Measurements from ENCODE around the gene ADAMTS15.

ADAMTS15 gene

GRCh38 chr11:130413405-130414106, 34.9 kb upstream of the ADAMTS15 start:
- Mint-ChIP-seq H3K4me3 (no peak overlapping the region), H3K27me3 (no peaks in the 10 kb centered on the region), H3K36me3 (no peaks in the 10 kb centered on the region), H3K4me1 (ENCODE audit: low read depth) (no peaks in the 10 kb centered on the region), H3K9me3 (ENCODE audit: low read depth) (no peaks in the 10 kb centered on the region), H3K27ac (no peak overlapping the region)

- Mint-ChIP-seq H3K27me3 (no peaks in the 10 kb centered on the region), H3K9me3 (ENCODE audit: low read depth) (no peaks in the 10 kb centered on the region), H3K36me3 (no peaks in the 10 kb centered on the region), H3K4me3 (no peak overlapping the region), H3K4me1 (ENCODE audit: low read depth) (no peaks in the 10 kb centered on the region), H3K27ac (no peak overlapping the region)
Observed at GRCh38 chr11:130414107-130415080, 34.1 kb upstream of the ADAMTS15 start.

GRCh38 chr11:130415731-130416529, 32.5 kb upstream of the ADAMTS15 start:
- no peaks in the 10 kb centered on the region for H3K36me3 Mint-ChIP-seq
- no peak overlapping the region for H3K27ac Mint-ChIP-seq
- no peaks in the 10 kb centered on the region for H3K9me3 Mint-ChIP-seq (ENCODE audit: low read depth)
- no peak overlapping the region for H3K4me3 Mint-ChIP-seq
- no peaks in the 10 kb centered on the region for H3K4me1 Mint-ChIP-seq (ENCODE audit: low read depth)
- H3K27me3 Mint-ChIP-seq, result peaks cover 2% of the 10 kb centered on the region

- Mint-ChIP-seq H3K36me3 (no peaks in the 10 kb centered on the region), H3K9me3 (ENCODE audit: low read depth) (no peaks in the 10 kb centered on the region)
Observed at GRCh38 chr11:130416530-130416882, 31.9 kb upstream of the ADAMTS15 start.

GRCh38 chr11:130416906-130417305, 31.5 kb upstream of the ADAMTS15 start:
- Mint-ChIP-seq H3K36me3 (no peaks in the 10 kb centered on the region), H3K9me3 (ENCODE audit: low read depth) (no peaks in the 10 kb centered on the region), H3K27me3 (peaks cover 3% of the 10 kb centered on the region), H3K27ac (no peak overlapping the region), H3K4me1 (ENCODE audit: low read depth) (no peaks in the 10 kb centered on the region), H3K4me3 (no peak overlapping the region)

More at GRCh38 chr11:130416530-130416882, 31.9 kb upstream of the ADAMTS15 start:
- no peaks in the 10 kb centered on the region for H3K4me1 Mint-ChIP-seq (ENCODE audit: low read depth)
- H3K27ac Mint-ChIP-seq, result no peak overlapping the region
- H3K4me3 Mint-ChIP-seq, result no peak overlapping the region
- peaks cover 3% of the 10 kb centered on the region for H3K27me3 Mint-ChIP-seq

GRCh38 chr11:130418210-130418609, 30.2 kb upstream of the ADAMTS15 start:
- Mint-ChIP-seq H3K4me1 (ENCODE audit: low read depth) (no peaks in the 10 kb centered on the region), H3K9me3 (ENCODE audit: low read depth) (no peaks in the 10 kb centered on the region), H3K4me3 (no peak overlapping the region)

GRCh38 chr11:130418756-130419155, 29.7 kb upstream of the ADAMTS15 start:
- no peak overlapping the region for H3K27ac Mint-ChIP-seq
- no peak overlapping the region for H3K4me3 Mint-ChIP-seq
- no peaks in the 10 kb centered on the region for H3K4me1 Mint-ChIP-seq (ENCODE audit: low read depth)
- H3K36me3 Mint-ChIP-seq, result no peaks in the 10 kb centered on the region
- H3K27me3 Mint-ChIP-seq, result peaks cover 6% of the 10 kb centered on the region
- no peaks in the 10 kb centered on the region for H3K9me3 Mint-ChIP-seq (ENCODE audit: low read depth)

More at GRCh38 chr11:130418210-130418609, 30.2 kb upstream of the ADAMTS15 start:
- Mint-ChIP-seq H3K27ac (no peak overlapping the region), H3K36me3 (no peaks in the 10 kb centered on the region), H3K27me3 (peaks cover 6% of the 10 kb centered on the region)

GRCh38 chr11:130420478-130421198, 27.8 kb upstream of the ADAMTS15 start:
- peaks cover 14% of the 10 kb centered on the region for H3K27me3 Mint-ChIP-seq
- H3K9me3 Mint-ChIP-seq (ENCODE audit: low read depth), result no peaks in the 10 kb centered on the region

GRCh38 chr11:130421199-130421585, 27.3 kb upstream of the ADAMTS15 start:
- H3K4me3 Mint-ChIP-seq, result no peak overlapping the region
- H3K27ac Mint-ChIP-seq, result no peak overlapping the region
- H3K27me3 Mint-ChIP-seq, result peaks cover 14% of the 10 kb centered on the region
- no peaks in the 10 kb centered on the region for H3K4me1 Mint-ChIP-seq (ENCODE audit: low read depth)
- H3K36me3 Mint-ChIP-seq, result no peaks in the 10 kb centered on the region
- H3K9me3 Mint-ChIP-seq (ENCODE audit: low read depth), result no peaks in the 10 kb centered on the region

More at GRCh38 chr11:130420478-130421198, 27.8 kb upstream of the ADAMTS15 start:
- H3K4me1 Mint-ChIP-seq (ENCODE audit: low read depth), result no peaks in the 10 kb centered on the region
- H3K36me3 Mint-ChIP-seq, result no peaks in the 10 kb centered on the region
- no peak overlapping the region for H3K27ac Mint-ChIP-seq
- no peak overlapping the region for H3K4me3 Mint-ChIP-seq

- Mint-ChIP-seq H3K4me3 (no peak overlapping the region), H3K36me3 (no peaks in the 10 kb centered on the region), H3K9me3 (ENCODE audit: low read depth) (no peaks in the 10 kb centered on the region), H3K4me1 (ENCODE audit: low read depth) (no peaks in the 10 kb centered on the region), H3K27me3 (peaks cover 14% of the 10 kb centered on the region), H3K27ac (no peak overlapping the region)
Observed at GRCh38 chr11:130421697-130422096, 26.7 kb upstream of the ADAMTS15 start.

GRCh38 chr11:130422251-130422995, 26.0 kb upstream of the ADAMTS15 start:
- no peak overlapping the region for H3K27ac Mint-ChIP-seq
- H3K4me3 Mint-ChIP-seq, result no peak overlapping the region
- no peaks in the 10 kb centered on the region for H3K36me3 Mint-ChIP-seq
- peaks cover 20% of the 10 kb centered on the region for H3K27me3 Mint-ChIP-seq
- H3K9me3 Mint-ChIP-seq (ENCODE audit: low read depth), result no peaks in the 10 kb centered on the region
- H3K4me1 Mint-ChIP-seq (ENCODE audit: low read depth), result peaks cover 4% of the 10 kb centered on the region

- H3K27me3 Mint-ChIP-seq, result peaks cover 22% of the 10 kb centered on the region
- no peaks in the 10 kb centered on the region for H3K36me3 Mint-ChIP-seq
- H3K4me1 Mint-ChIP-seq (ENCODE audit: low read depth), result peaks cover 6% of the 10 kb centered on the region
- no peak overlapping the region for H3K4me3 Mint-ChIP-seq
- no peaks in the 10 kb centered on the region for H3K9me3 Mint-ChIP-seq (ENCODE audit: low read depth)
- H3K27ac Mint-ChIP-seq, result no peak overlapping the region
Observed at GRCh38 chr11:130423541-130424142, 24.8 kb upstream of the ADAMTS15 start.

- Mint-ChIP-seq H3K9me3 (ENCODE audit: low read depth) (no peaks in the 10 kb centered on the region), H3K4me1 (ENCODE audit: low read depth) (peaks cover 13% of the 10 kb centered on the region), H3K4me3 (no peak overlapping the region), H3K27ac (no peak overlapping the region), H3K27me3 (peaks cover 33% of the 10 kb centered on the region), H3K36me3 (no peaks in the 10 kb centered on the region)
Observed at GRCh38 chr11:130424613-130425140, 23.8 kb upstream of the ADAMTS15 start.

Data from activated naive CD8-positive, alpha-beta T cell (primary cell).